Activated T-helper 1 cell treated with anti-CD3 and anti-CD28 coated beads, Interleukin-12 subunit alpha, Interleukin-12 subunit beta, Interleukin-2, Interleukin-4 antibody, amounts not matched to agents 30 ng/mL and 10 ng/mL and 1 ng/mL, durations not matched to agents 14 hours and 24 hours and 36 hours (primary cell): Measurements from ENCODE around the gene KAT2B. TPM values are rescaled to one million over a fixed set of nuclear protein-coding genes. Genes with fewer than 3 reads are reported as not detected.
"Not testable (repeated sequence)": the region's sequence is repeated elsewhere in the genome, so short reads cannot be mapped to it uniquely, and the experiment has no call there.

Source experiments
- DNase-seq: peaks from one replicate; pipeline ENCODE4 v3.0.0; 2021; ENCODE audit warnings: low spot score
- H3K27ac Mint-ChIP-seq: one replicate; pipeline ENCODE4 v1.8.0; 2021; ENCODE audit warnings: mild to moderate bottlenecking, mixed read lengths
- H3K27me3 Mint-ChIP-seq: one replicate; pipeline ENCODE4 v1.8.0; 2022; ENCODE audit warnings: mild to moderate bottlenecking, moderate library complexity, mixed read lengths; ENCODE audit not compliant: insufficient read depth
- H3K36me3 Mint-ChIP-seq: one replicate; pipeline ENCODE4 v1.8.0; 2021; ENCODE audit warnings: low read depth, mixed read lengths
- H3K4me1 Mint-ChIP-seq: one replicate; pipeline ENCODE4 v1.8.0; 2021; ENCODE audit warnings: low read depth, mixed read lengths
- H3K4me3 Mint-ChIP-seq: one replicate; pipeline ENCODE4 v1.8.0; 2021; ENCODE audit warnings: mild to moderate bottlenecking, moderate library complexity, mixed read lengths
- H3K9me3 Mint-ChIP-seq: one replicate; pipeline ENCODE4 v1.8.0; 2021; ENCODE audit warnings: mixed read lengths
- intact Hi-C: fragments of 100-400 bp; cut with micrococcal nuclease; formaldehyde crosslinking; loops from one replicate; pipeline ENCODE4 v1.15.1; 2024
- total RNA-seq: library from RNA; stranded (reverse); gene quantifications from 2 replicates; pipeline ENCODE4 v1.2.3, GENCODE V29; 2022

KAT2B gene
- total RNA-seq = 25.1 and 38.5 TPM in 2 replicates

- H3K4me1 Mint-ChIP-seq = peaks cover 61% of the 10 kb centered on the region
- intact Hi-C loops = loop anchor here (1.0 kb wide), 4 partner anchors 21 to 155 kb away; partner anchors contain the start of gene SGO1
- H3K36me3 Mint-ChIP-seq = peaks cover 1% of the 10 kb centered on the region
- peak within 1 kb of the TSS; percentile 98 for H3K27ac Mint-ChIP-seq
- peak within 1 kb of the TSS; percentile 99 for H3K4me3 Mint-ChIP-seq
- H3K27me3 Mint-ChIP-seq = no peaks in the 10 kb centered on the region
- no peaks in the 10 kb centered on the region for H3K9me3 Mint-ChIP-seq
- DNase-seq = peak; percentile 75
Measured at GRCh38 chr3:20039765-20040547, at the start of gene KAT2B. Gene KAT2B (plus strand): TSS chr3:20040446. CDS start chr3:20040478, 32 bp downstream.

GRCh38 chr3:19994796-19995195 is 45.5 kb upstream of the KAT2B start:
- H3K4me3 Mint-ChIP-seq = no peak overlapping the region
- H3K36me3 Mint-ChIP-seq = peaks cover 5% of the 10 kb centered on the region
- no peak overlapping the region for H3K27ac Mint-ChIP-seq
- no peak for DNase-seq
- H3K27me3 Mint-ChIP-seq = no peaks in the 10 kb centered on the region
- intact Hi-C loops = no loop called here
- H3K4me1 Mint-ChIP-seq = no peaks in the 10 kb centered on the region
- H3K9me3 Mint-ChIP-seq = peaks cover 5% of the 10 kb centered on the region

GRCh38 chr3:19997502-19997901 is 42.7 kb upstream of the KAT2B start:
- intact Hi-C loops = no loop called here
- Mint-ChIP-seq H3K4me3 (no peak overlapping the region), H3K27me3 (no peaks in the 10 kb centered on the region), H3K9me3 (peaks cover 5% of the 10 kb centered on the region), H3K27ac (no peak overlapping the region), H3K36me3 (peaks cover 3% of the 10 kb centered on the region), H3K4me1 (no peaks in the 10 kb centered on the region)
- DNase-seq = no peak

GRCh38 chr3:20001932-20002331 is 38.3 kb upstream of the KAT2B start:
- no peaks in the 10 kb centered on the region for H3K4me1 Mint-ChIP-seq
- H3K9me3 Mint-ChIP-seq = peaks cover 5% of the 10 kb centered on the region
- intact Hi-C loops = no loop called here
- DNase-seq = no peak
- H3K36me3 Mint-ChIP-seq = no peaks in the 10 kb centered on the region
- no peaks in the 10 kb centered on the region for H3K27me3 Mint-ChIP-seq
- no peak overlapping the region for H3K27ac Mint-ChIP-seq
- H3K4me3 Mint-ChIP-seq = no peak overlapping the region

- Mint-ChIP-seq H3K4me1 (no peaks in the 10 kb centered on the region), H3K9me3 (no peaks in the 10 kb centered on the region), H3K27ac (no peak overlapping the region), H3K36me3 (no peaks in the 10 kb centered on the region), H3K4me3 (no peak overlapping the region), H3K27me3 (no peaks in the 10 kb centered on the region)
- DNase-seq = no peak
- intact Hi-C loops = no loop called here
Measured at GRCh38 chr3:20007960-20008359, 32.3 kb upstream of the KAT2B start.

GRCh38 chr3:20008646-20009045 is 31.6 kb upstream of the KAT2B start:
- Mint-ChIP-seq H3K9me3 (no peaks in the 10 kb centered on the region), H3K4me1 (no peaks in the 10 kb centered on the region), H3K27me3 (no peaks in the 10 kb centered on the region), H3K36me3 (no peaks in the 10 kb centered on the region), H3K27ac (no peak overlapping the region), H3K4me3 (no peak overlapping the region)
- intact Hi-C loops = no loop called here
- DNase-seq = no peak

GRCh38 chr3:20012164-20012563 is 28.1 kb upstream of the KAT2B start, which contains the start of gene PP2D1:
Gene PP2D1 (minus strand): TSS chr3:20012264. CDS start chr3:20012072, 192 bp downstream.
- H3K36me3 Mint-ChIP-seq = no peaks in the 10 kb centered on the region
- intact Hi-C loops = no loop called here
- DNase-seq = no peak
- no peaks in the 10 kb centered on the region for H3K9me3 Mint-ChIP-seq
- no peak within 1 kb of the TSS for H3K4me3 Mint-ChIP-seq
- H3K27me3 Mint-ChIP-seq = no peaks in the 10 kb centered on the region
- H3K4me1 Mint-ChIP-seq = no peaks in the 10 kb centered on the region
- no peak within 1 kb of the TSS for H3K27ac Mint-ChIP-seq

- DNase-seq = no peak
- Mint-ChIP-seq H3K36me3 (no peaks in the 10 kb centered on the region), H3K4me1 (no peaks in the 10 kb centered on the region), H3K27me3 (no peaks in the 10 kb centered on the region), H3K27ac (no peak overlapping the region), H3K4me3 (no peak overlapping the region), H3K9me3 (no peaks in the 10 kb centered on the region)
- intact Hi-C loops = no loop called here
Measured at GRCh38 chr3:20013396-20013795, 26.9 kb upstream of the KAT2B start.

- Mint-ChIP-seq H3K27me3 (no peaks in the 10 kb centered on the region), H3K4me3 (no peak overlapping the region), H3K9me3 (no peaks in the 10 kb centered on the region), H3K4me1 (no peaks in the 10 kb centered on the region), H3K27ac (no peak overlapping the region), H3K36me3 (no peaks in the 10 kb centered on the region)
- intact Hi-C loops = no loop called here
- no peak for DNase-seq
Measured at GRCh38 chr3:20015525-20015924, 24.7 kb upstream of the KAT2B start.

- not testable (repeated sequence) for DNase-seq, H3K4me3 Mint-ChIP-seq
Measured at GRCh38 chr3:20016076-20016475, 24.2 kb upstream of the KAT2B start.

GRCh38 chr3:20022954-20023622 is 17.2 kb upstream of the KAT2B start:
- Mint-ChIP-seq H3K4me3 (no peak overlapping the region), H3K27me3 (no peaks in the 10 kb centered on the region), H3K27ac (no peak overlapping the region), H3K4me1 (no peaks in the 10 kb centered on the region), H3K36me3 (no peaks in the 10 kb centered on the region), H3K9me3 (no peaks in the 10 kb centered on the region)
- intact Hi-C loops = no loop called here
- no peak for DNase-seq

More at GRCh38 chr3:20016076-20016475, 24.2 kb upstream of the KAT2B start:
- H3K27ac Mint-ChIP-seq, intact Hi-C loops, H3K9me3 Mint-ChIP-seq, H3K36me3 Mint-ChIP-seq, H3K27me3 Mint-ChIP-seq, H3K4me1 Mint-ChIP-seq: not testable (repeated sequence)

- Mint-ChIP-seq H3K36me3 (no peaks in the 10 kb centered on the region), H3K27ac (no peak overlapping the region), H3K4me3 (no peak overlapping the region), H3K4me1 (no peaks in the 10 kb centered on the region), H3K9me3 (no peaks in the 10 kb centered on the region), H3K27me3 (no peaks in the 10 kb centered on the region)
- DNase-seq = no peak
- intact Hi-C loops = no loop called here
Measured at GRCh38 chr3:20023623-20024405, 16.4 kb upstream of the KAT2B start.

- DNase-seq = no peak
- H3K9me3 Mint-ChIP-seq = no peaks in the 10 kb centered on the region
- intact Hi-C loops = no loop called here
- H3K4me3 Mint-ChIP-seq = no peak overlapping the region
- no peaks in the 10 kb centered on the region for H3K4me1 Mint-ChIP-seq
- no peaks in the 10 kb centered on the region for H3K36me3 Mint-ChIP-seq
- no peak overlapping the region for H3K27ac Mint-ChIP-seq
- H3K27me3 Mint-ChIP-seq = no peaks in the 10 kb centered on the region
Measured at GRCh38 chr3:20027136-20027535, 13.1 kb upstream of the KAT2B start.
